CD4-positive, alpha-beta T cell treated with Interleukin-10 for 1 hour (primary cell): Measurements from ENCODE around the gene PGLYRP2.
A peak's percentile ranks its signal among the peaks of the same experiment; 100 is the strongest.
"Not testable (repeated sequence)": the region's sequence is repeated elsewhere in the genome, so short reads cannot be mapped to it uniquely, and the experiment has no call there.

ENCODE experiments used
- DNase-seq: peaks from one replicate; pipeline ENCODE4 v3.0.0-alpha.2; 2020

The PGLYRP2 gene

GRCh38 chr19:15479391-15480345, at the start of gene PGLYRP2:
Gene PGLYRP2 (minus strand): TSS chr19:15479501. CDS start chr19:15479371, 130 bp downstream.
- no peak for DNase-seq

GRCh38 chr19:15527705-15528104, 48.4 kb upstream of the PGLYRP2 start:
- DNase-seq: no peak

- no peak for DNase-seq
Observed at GRCh38 chr19:15526408-15526807, 47.1 kb upstream of the PGLYRP2 start.

- no peak for DNase-seq
Observed at GRCh38 chr19:15525291-15525690, 46.0 kb upstream of the PGLYRP2 start.

GRCh38 chr19:15524781-15525180, 45.5 kb upstream of the PGLYRP2 start:
- DNase-seq: no peak

GRCh38 chr19:15519433-15519976, 40.2 kb upstream of the PGLYRP2 start:
- DNase-seq: no peak

- no peak for DNase-seq
Observed at GRCh38 chr19:15517778-15518177, 38.5 kb upstream of the PGLYRP2 start.

- DNase-seq: no peak
Observed at GRCh38 chr19:15516363-15516762, 37.1 kb upstream of the PGLYRP2 start.

- not testable (repeated sequence) for DNase-seq
Observed at GRCh38 chr19:15515227-15515625, 35.9 kb upstream of the PGLYRP2 start.

GRCh38 chr19:15511671-15512424, 32.5 kb upstream of the PGLYRP2 start:
- no peak for DNase-seq

GRCh38 chr19:15508035-15508710, 28.9 kb upstream of the PGLYRP2 start, which contains the start of gene CYP4F22:
Gene CYP4F22 (plus strand): TSS chr19:15508525. CDS start chr19:15525337, 16,812 bp downstream.
- DNase-seq: peak; percentile 9

- DNase-seq: no peak
Observed at GRCh38 chr19:15507068-15508034, 28.1 kb upstream of the PGLYRP2 start.

GRCh38 chr19:15506074-15506571, 26.8 kb upstream of the PGLYRP2 start:
- no peak for DNase-seq

GRCh38 chr19:15502264-15502663, 23.0 kb upstream of the PGLYRP2 start:
- DNase-seq: no peak

GRCh38 chr19:15501596-15501995, 22.3 kb upstream of the PGLYRP2 start:
- DNase-seq: no peak

GRCh38 chr19:15498910-15499309, 19.6 kb upstream of the PGLYRP2 start:
- DNase-seq: no peak

GRCh38 chr19:15498156-15498858, 19.0 kb upstream of the PGLYRP2 start:
- DNase-seq: no peak

GRCh38 chr19:15495151-15495550, 15.8 kb upstream of the PGLYRP2 start:
- no peak for DNase-seq

GRCh38 chr19:15488489-15489226, 9.4 kb upstream of the PGLYRP2 start:
- DNase-seq: no peak

GRCh38 chr19:15487038-15487437, 7.7 kb upstream of the PGLYRP2 start:
- no peak for DNase-seq
